GM19452 (cell line): ENCODE results near the gene EQTN.

Source experiments
- ATAC-seq: cut with Tn5 transposase; IDR thresholded peaks from one replicate; pipeline ENCODE4 v1.9.1; 2021; ENCODE audit not compliant: unreplicated experiment

Gene EQTN

GRCh38 chr9:27297050-27297449 lies at the start of gene EQTN:
Gene EQTN, minus strand, starts transcription at chr9:27297150. Its CDS starts 95 bp downstream, at chr9:27297055.
- no peak for ATAC-seq

- ATAC-seq: no peak
Measured at GRCh38 chr9:27344776-27345175, 47.8 kb upstream of the EQTN start.

GRCh38 chr9:27341545-27342294 lies 44.8 kb upstream of the EQTN start:
- ATAC-seq: no peak

GRCh38 chr9:27340961-27341511 lies 44.1 kb upstream of the EQTN start:
- no peak for ATAC-seq

- no peak for ATAC-seq
Measured at GRCh38 chr9:27340285-27340674, 43.3 kb upstream of the EQTN start.

GRCh38 chr9:27339661-27340284 lies 42.8 kb upstream of the EQTN start:
- ATAC-seq: no peak

- ATAC-seq: no peak
Measured at GRCh38 chr9:27338527-27338903, 41.6 kb upstream of the EQTN start.

GRCh38 chr9:27337833-27338526 lies 41.0 kb upstream of the EQTN start:
- ATAC-seq: no peak

GRCh38 chr9:27337236-27337635 lies 40.3 kb upstream of the EQTN start:
- no peak for ATAC-seq

GRCh38 chr9:27336829-27337228 lies 39.9 kb upstream of the EQTN start:
- no peak for ATAC-seq

GRCh38 chr9:27336126-27336525 lies 39.2 kb upstream of the EQTN start:
- no peak for ATAC-seq

GRCh38 chr9:27335075-27335474 lies 38.1 kb upstream of the EQTN start:
- no peak for ATAC-seq

GRCh38 chr9:27333241-27334052 lies 36.5 kb upstream of the EQTN start:
- peak; percentile 72 for ATAC-seq

- no peak for ATAC-seq
Measured at GRCh38 chr9:27331393-27331792, 34.4 kb upstream of the EQTN start.

GRCh38 chr9:27329291-27329690 lies 32.3 kb upstream of the EQTN start:
- no peak for ATAC-seq

GRCh38 chr9:27328483-27328882 lies 31.5 kb upstream of the EQTN start:
- no peak for ATAC-seq

- ATAC-seq: no peak
Measured at GRCh38 chr9:27311184-27311583, 14.2 kb upstream of the EQTN start.

GRCh38 chr9:27310582-27310981 lies 13.6 kb upstream of the EQTN start:
- ATAC-seq: no peak

GRCh38 chr9:27308691-27309390 lies 11.9 kb upstream of the EQTN start:
- no peak for ATAC-seq

GRCh38 chr9:27304521-27304920 lies 7.6 kb upstream of the EQTN start:
- no peak for ATAC-seq
